ENCODE data around the gene PSMD10.

PSMD10 gene

DNA sequence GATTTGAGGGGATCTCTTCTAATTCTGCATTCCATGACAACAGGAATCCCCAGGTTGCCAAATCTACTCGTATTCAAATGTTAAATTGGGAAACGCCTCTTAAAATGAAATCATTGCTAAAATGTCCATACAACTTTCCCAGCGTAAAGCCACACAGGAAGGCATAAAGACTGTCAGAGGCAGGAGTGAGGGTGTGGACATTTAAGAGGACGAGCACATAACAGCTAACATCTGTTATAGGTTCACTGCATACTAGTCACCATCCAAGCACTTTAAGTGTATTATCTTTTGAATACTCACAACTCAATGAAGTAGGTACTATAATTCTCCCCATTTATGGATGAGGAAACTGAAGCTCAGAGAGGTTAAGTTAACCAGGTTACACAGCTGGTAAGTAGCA is 35.8 kb upstream of the PSMD10 start:
- Histone ChIP-seq H3K4me2 (ENCODE audit: insufficient read depth, low read length) (no peak overlapping the region), H3K27ac (ENCODE audit: low read length) (no peak overlapping the region), H3K9ac (ENCODE audit: low read depth, low read length) (no peak overlapping the region), H4K20me1 (ENCODE audit: insufficient read depth, low read length) (no peaks in the 10 kb centered on the region), H3K4me1 (ENCODE audit: insufficient read depth, low read length) (no peaks in the 10 kb centered on the region), H3K4me3 (ENCODE audit: low read depth in 1 of 2, low read length in 2 of 2) (no peak overlapping the region), H3K36me3 (ENCODE audit: insufficient read depth, low read length) (peaks cover 9% of the 10 kb centered on the region; the same call in 1 of the 2 replicates), H3K9me3 (ENCODE audit: insufficient read depth, low read length, severe bottlenecking) (no peaks in the 10 kb centered on the region), H2AFZ (ENCODE audit: low read depth, low read length) (no peak overlapping the region), H3K27me3 (ENCODE audit: insufficient read depth, low read length, poor library complexity) (no peaks in the 10 kb centered on the region), H3K79me2 (ENCODE audit: insufficient read depth, low read length) (no peaks in the 10 kb centered on the region)
- DNase-seq (no peak), ATAC-seq (ENCODE audit: insufficient read depth, low read depth) (no peak)
- TF ChIP-seq EZH2 (IDR thresholded peaks at IDR 0.05; ENCODE audit: borderline replicate concordance, low read depth, low read length, severe bottlenecking), result no peak
- TF ChIP-seq, protein P1, sequence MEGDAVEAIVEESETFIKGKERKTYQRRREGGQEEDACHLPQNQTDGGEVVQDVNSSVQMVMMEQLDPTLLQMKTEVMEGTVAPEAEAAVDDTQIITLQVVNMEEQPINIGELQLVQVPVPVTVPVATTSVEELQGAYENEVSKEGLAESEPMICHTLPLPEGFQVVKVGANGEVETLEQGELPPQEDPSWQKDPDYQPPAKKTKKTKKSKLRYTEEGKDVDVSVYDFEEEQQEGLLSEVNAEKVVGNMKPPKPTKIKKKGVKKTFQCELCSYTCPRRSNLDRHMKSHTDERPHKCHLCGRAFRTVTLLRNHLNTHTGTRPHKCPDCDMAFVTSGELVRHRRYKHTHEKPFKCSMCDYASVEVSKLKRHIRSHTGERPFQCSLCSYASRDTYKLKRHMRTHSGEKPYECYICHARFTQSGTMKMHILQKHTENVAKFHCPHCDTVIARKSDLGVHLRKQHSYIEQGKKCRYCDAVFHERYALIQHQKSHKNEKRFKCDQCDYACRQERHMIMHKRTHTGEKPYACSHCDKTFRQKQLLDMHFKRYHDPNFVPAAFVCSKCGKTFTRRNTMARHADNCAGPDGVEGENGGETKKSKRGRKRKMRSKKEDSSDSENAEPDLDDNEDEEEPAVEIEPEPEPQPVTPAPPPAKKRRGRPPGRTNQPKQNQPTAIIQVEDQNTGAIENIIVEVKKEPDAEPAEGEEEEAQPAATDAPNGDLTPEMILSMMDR (IDR thresholded peaks at IDR 0.05; ENCODE audit: borderline replicate concordance, extremely low read depth, low read length, poor library complexity, severe bottlenecking), result no peak

DNA sequence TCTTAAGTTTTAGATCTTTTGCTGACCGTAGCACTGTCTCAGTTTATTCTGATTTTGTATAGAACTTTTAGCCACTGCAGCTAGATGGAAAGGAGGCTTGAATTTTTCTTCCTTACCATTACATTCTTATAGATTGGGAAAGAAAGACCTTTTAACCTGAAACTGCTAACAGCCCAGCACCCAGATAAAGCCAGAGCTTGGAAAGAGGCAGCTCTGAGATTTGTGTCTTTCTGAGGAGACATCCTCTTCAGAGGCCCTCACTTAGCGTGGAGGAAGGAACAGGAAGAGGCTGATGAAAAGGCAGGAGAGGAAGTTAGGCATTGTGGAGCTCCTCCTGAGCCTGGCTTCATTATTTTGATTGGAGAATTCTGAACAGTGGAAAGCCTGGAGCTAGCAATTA is 35.3 kb upstream of the PSMD10 start:
- no peak overlapping the region for H3K9ac ChIP-seq (ENCODE audit: low read depth, low read length)
- no peaks in the 10 kb centered on the region for H3K27me3 ChIP-seq (ENCODE audit: insufficient read depth, low read length, poor library complexity)
- H4K20me1 ChIP-seq (ENCODE audit: insufficient read depth, low read length), result no peaks in the 10 kb centered on the region
- ATAC-seq (ENCODE audit: insufficient read depth, low read depth) (no peak), DNase-seq (no peak)
- no peak overlapping the region for H3K27ac ChIP-seq (ENCODE audit: low read length)
- H3K36me3 ChIP-seq (ENCODE audit: insufficient read depth, low read length), result peaks cover 9% of the 10 kb centered on the region; the same call in 1 of the 2 replicates
- H3K9me3 ChIP-seq (ENCODE audit: insufficient read depth, low read length, severe bottlenecking), result no peaks in the 10 kb centered on the region
- H2AFZ ChIP-seq (ENCODE audit: low read depth, low read length), result no peak overlapping the region
- TF ChIP-seq, protein P1 (IDR thresholded peaks at IDR 0.05; ENCODE audit: borderline replicate concordance, extremely low read depth, low read length, poor library complexity, severe bottlenecking), result no peak
- TF ChIP-seq EZH2 (IDR thresholded peaks at IDR 0.05; ENCODE audit: borderline replicate concordance, low read depth, low read length, severe bottlenecking), result no peak
- H3K4me2 ChIP-seq (ENCODE audit: insufficient read depth, low read length), result no peak overlapping the region
- H3K4me1 ChIP-seq (ENCODE audit: insufficient read depth, low read length), result no peaks in the 10 kb centered on the region
- no peak overlapping the region for H3K4me3 ChIP-seq (ENCODE audit: low read depth in 1 of 2, low read length in 2 of 2)
- no peaks in the 10 kb centered on the region for H3K79me2 ChIP-seq (ENCODE audit: insufficient read depth, low read length)

DNA sequence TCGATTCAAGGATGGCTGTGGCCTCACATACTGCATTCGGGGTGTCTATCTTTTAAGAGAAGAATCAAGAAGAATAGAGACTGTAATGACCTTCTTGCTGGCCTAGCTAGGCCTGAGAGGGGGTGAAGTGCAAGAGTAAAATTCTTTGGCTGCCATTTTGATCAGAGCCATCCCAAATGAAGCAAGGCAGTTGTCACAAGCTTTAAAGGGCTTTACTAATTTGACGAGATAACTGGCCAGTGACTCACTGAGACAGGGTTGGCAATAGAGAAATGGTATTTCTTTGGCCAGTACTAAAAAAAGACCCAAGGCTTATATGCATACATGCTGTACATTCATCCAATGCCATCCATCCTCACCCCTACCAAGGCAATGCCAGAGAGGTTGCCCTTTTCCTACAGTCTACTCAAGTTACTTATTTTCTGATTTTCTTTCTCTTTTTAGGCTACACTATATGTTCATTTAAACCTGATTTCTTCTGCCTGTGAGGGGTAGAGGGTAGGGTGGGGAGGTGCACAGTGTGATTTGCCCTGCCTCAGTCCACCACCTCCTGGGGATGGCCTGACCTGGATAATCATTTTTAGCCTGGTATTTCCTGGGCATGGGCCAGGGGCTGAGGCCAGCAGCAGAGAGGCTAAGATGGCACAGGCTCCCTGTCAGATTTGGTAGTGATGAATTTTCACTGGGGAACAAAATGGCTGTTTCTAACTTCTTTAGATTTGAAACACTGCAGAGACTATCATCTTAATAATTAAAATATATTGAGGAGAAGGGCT is 32.4 kb upstream of the PSMD10 start:
- no peak overlapping the region for H3K9ac ChIP-seq (ENCODE audit: low read depth, low read length)
- TF ChIP-seq, protein P1 (IDR thresholded peaks at IDR 0.05; ENCODE audit: borderline replicate concordance, extremely low read depth, low read length, poor library complexity, severe bottlenecking), result no peak
- TF ChIP-seq EZH2 (IDR thresholded peaks at IDR 0.05; ENCODE audit: borderline replicate concordance, low read depth, low read length, severe bottlenecking), result no peak

More for the DNA sequence above, 32.4 kb upstream of the PSMD10 start:
- no peak overlapping the region for H3K27ac ChIP-seq (ENCODE audit: low read length)
- no peak for ATAC-seq (ENCODE audit: insufficient read depth, low read depth)
- no peak overlapping the region for H3K4me2 ChIP-seq (ENCODE audit: insufficient read depth, low read length)
- no peaks in the 10 kb centered on the region for H3K9me3 ChIP-seq (ENCODE audit: insufficient read depth, low read length, severe bottlenecking)
- no peaks in the 10 kb centered on the region for H3K79me2 ChIP-seq (ENCODE audit: insufficient read depth, low read length)
- H3K27me3 ChIP-seq (ENCODE audit: insufficient read depth, low read length, poor library complexity), result no peaks in the 10 kb centered on the region
- H3K4me3 ChIP-seq (ENCODE audit: low read depth in 1 of 2, low read length in 2 of 2), result no peak overlapping the region
- DNase-seq, result no peak
- no peaks in the 10 kb centered on the region for H3K4me1 ChIP-seq (ENCODE audit: insufficient read depth, low read length)
- H2AFZ ChIP-seq (ENCODE audit: low read depth, low read length), result no peak overlapping the region
- H3K36me3 ChIP-seq (ENCODE audit: insufficient read depth, low read length), result peaks cover 5% of the 10 kb centered on the region; the same call in 1 of the 2 replicates
- no peaks in the 10 kb centered on the region for H4K20me1 ChIP-seq (ENCODE audit: insufficient read depth, low read length)
